ENCODE data around the gene PAQR4. TPM values are rescaled to one million over a fixed set of nuclear protein-coding genes. Genes with fewer than 3 reads are reported as not detected.

Gene PAQR4
- total and polyA plus RNA-seq, 9 donors, result 4.3 to 14.4 (median 9.1) TPM

DNA sequence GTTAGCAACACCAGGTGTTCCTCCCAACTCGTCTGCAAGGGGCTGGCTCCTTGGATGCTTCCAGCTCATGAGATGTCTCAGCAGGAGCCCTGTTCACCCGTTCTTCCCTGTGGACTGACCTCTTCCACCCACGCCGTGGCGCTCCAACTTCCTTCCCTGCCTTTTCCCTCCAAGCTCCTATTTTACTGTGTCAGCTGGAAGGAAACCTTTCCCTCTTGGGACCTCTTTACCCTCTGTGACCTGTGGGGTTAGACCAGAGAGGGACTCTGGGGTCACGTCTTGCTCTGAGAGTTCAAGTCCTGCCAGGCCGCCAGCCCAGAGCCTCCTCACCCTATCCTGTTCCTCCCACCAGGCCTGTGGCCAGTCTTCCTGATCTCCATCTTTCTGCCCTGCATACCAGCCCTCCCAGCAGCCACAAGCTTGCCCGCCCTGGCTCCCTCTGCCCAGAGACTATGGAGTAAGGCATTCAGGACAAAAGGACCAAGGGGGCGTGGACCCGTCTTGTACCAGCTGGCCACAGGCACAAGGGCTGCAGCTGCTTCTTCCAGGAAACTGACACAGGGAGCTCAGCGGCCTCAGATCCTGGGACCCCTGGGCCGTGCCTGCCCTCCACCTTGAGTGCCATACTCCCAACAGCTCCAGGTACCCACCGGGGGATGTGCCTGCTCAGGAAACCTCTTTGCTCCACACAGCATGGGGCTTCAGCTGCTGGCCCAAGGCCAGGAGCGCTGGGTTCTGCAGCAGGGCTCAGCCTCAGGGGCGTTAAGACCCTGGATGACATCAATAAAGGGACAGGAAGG lies 3.0 kb downstream of the PAQR4 start:
- H3K27ac ChIP-seq (ENCODE audit: low read length), result no peak overlapping the region
- no peak for DNase-seq
- H3K4me3 ChIP-seq (ENCODE audit: low read length), result no peak overlapping the region
- 67% methylated on average over 13 of the region's 15 CpGs for WGBS (ENCODE audit: insufficient coverage)
- H3K27me3 ChIP-seq (ENCODE audit: control insufficient read depth, insufficient read depth, low read length), result peaks cover 20% of the 10 kb centered on the region
- H3K4me1 ChIP-seq (ENCODE audit: control insufficient read depth, insufficient read depth, low read length), result peaks cover 46% of the 10 kb centered on the region
- H3K36me3 ChIP-seq (ENCODE audit: control insufficient read depth, insufficient read depth, low read length), result peaks cover 29% of the 10 kb centered on the region
- no peaks in the 10 kb centered on the region for H3K9me3 ChIP-seq (replicated peaks; ENCODE audit: control insufficient read depth, low read depth, low read length)

DNA sequence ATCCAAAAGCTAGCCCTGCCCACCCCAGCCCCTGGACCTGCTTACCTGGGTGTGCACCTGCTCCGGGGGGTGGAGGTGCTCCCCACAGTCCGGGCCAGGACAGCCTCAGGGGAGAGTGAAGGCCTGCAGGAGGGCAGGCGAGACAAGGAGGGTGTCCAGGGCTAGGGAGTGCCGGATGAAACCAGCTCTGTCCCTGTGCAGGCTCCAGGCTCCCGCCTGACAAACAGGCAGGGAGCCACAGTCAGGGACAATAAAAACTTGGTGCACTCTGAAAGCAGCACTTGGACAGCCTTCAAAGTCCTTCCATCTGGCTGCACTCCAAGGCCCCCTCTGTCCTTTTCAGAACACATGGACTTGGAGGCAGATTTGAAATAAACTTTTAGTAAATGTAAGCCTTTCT lies 3.9 kb downstream of the PAQR4 start:
- no peak for DNase-seq
- peaks cover 11% of the 10 kb centered on the region for H3K27me3 ChIP-seq (ENCODE audit: control insufficient read depth, insufficient read depth, low read length)
- peaks cover 29% of the 10 kb centered on the region for H3K36me3 ChIP-seq (ENCODE audit: control insufficient read depth, insufficient read depth, low read length)
- H3K4me3 ChIP-seq (ENCODE audit: low read length), result no peak overlapping the region
- peaks cover 40% of the 10 kb centered on the region for H3K4me1 ChIP-seq (ENCODE audit: control insufficient read depth, insufficient read depth, low read length)
- WGBS (ENCODE audit: insufficient coverage), result 48% methylated on average over 3 of the region's 5 CpGs
- H3K27ac ChIP-seq (ENCODE audit: low read length), result no peak overlapping the region
- H3K9me3 ChIP-seq (replicated peaks; ENCODE audit: control insufficient read depth, low read depth, low read length), result no peaks in the 10 kb centered on the region

DNA sequence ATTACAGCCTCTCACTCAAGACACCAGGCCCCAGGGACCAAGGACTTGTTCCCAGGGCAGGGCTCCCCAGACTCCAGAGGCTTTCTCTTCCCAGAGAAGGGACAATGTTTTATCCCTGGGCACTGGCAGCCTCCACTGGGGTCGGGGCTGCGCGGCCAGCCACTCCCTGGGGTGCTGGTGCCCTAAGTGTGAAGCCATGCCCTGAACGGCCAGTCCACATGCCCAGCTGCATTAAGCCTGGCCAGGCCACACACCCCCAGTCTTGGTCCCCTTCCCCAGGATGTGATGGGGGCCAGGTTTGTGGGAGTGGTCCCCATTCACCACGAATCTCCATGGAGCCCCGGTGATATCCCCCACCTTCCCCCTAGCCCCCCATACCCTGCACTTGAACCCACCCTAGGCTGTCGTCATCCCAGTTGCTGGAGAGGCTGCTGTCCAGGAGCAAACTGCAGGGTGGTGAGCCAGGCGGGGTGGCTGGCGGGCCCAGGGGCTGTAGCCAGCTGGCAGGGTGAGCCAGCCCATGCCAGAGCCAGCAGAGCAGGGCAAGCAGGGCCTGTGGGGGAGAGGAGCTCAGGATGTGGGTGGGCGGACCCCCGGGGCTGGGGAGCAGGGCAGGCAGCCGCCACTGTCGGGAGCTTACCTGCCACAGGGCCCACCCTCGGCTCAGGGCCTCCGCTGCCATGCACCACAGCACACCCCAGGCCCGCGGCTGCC lies 4.6 kb downstream of the PAQR4 start:
- peaks cover 4% of the 10 kb centered on the region for H3K27me3 ChIP-seq (ENCODE audit: control insufficient read depth, insufficient read depth, low read length)
- peaks cover 34% of the 10 kb centered on the region for H3K4me1 ChIP-seq (ENCODE audit: control insufficient read depth, insufficient read depth, low read length)
- H3K36me3 ChIP-seq (ENCODE audit: control insufficient read depth, insufficient read depth, low read length), result peaks cover 29% of the 10 kb centered on the region
- 79% methylated on average over 15 of the region's 17 CpGs for WGBS (ENCODE audit: insufficient coverage)
- H3K9me3 ChIP-seq (replicated peaks; ENCODE audit: control insufficient read depth, low read depth, low read length), result no peaks in the 10 kb centered on the region
- no peak for DNase-seq
- no peak overlapping the region for H3K27ac ChIP-seq (ENCODE audit: low read length)
- H3K4me3 ChIP-seq (ENCODE audit: low read length), result no peak overlapping the region

DNA sequence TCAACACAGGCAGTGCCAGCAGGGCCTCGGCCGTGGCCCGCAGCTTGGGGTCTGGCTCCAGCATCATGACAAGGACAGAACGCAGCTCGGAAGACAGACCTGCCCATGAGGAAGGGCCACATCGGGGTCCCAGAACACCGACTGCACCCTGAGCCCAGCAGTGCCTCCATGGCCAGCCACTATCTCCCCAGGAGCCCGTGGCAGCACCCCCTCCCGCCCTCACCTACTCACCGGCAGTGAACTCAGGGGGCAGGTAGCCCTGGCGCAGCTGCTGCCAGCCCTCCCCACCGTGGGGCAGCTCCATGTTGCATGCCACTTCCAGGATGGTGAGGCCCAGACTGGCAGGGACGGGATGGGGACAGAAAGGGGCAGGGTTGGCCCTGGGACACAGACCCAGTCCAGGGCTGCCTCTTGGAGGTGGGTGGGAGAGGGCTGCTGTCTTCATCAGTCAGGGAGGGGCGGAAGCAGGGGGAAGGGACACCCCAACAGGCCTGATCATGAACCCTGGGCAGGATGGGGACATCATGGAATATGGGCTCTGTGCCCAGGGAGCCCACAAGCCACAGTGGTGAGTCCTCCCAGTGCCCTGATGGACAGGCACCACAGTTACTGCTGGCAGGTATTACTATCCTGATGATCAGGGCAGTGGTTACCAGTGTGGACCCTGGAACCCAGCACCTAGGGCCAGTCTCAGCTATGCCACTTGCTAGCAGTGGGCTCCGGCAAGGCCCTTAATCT lies 5.3 kb downstream of the PAQR4 start:
- H3K4me3 ChIP-seq (ENCODE audit: low read length), result no peak overlapping the region
- peaks cover 3% of the 10 kb centered on the region for H3K27me3 ChIP-seq (ENCODE audit: control insufficient read depth, insufficient read depth, low read length)
- WGBS (ENCODE audit: insufficient coverage), result 93% methylated on average over 15 of the region's 15 CpGs
- no peaks in the 10 kb centered on the region for H3K9me3 ChIP-seq (replicated peaks; ENCODE audit: control insufficient read depth, low read depth, low read length)
- H3K27ac ChIP-seq (ENCODE audit: low read length), result no peak overlapping the region
- peaks cover 29% of the 10 kb centered on the region for H3K36me3 ChIP-seq (ENCODE audit: control insufficient read depth, insufficient read depth, low read length)
- no peak for DNase-seq
- peaks cover 36% of the 10 kb centered on the region for H3K4me1 ChIP-seq (ENCODE audit: control insufficient read depth, insufficient read depth, low read length)

DNA sequence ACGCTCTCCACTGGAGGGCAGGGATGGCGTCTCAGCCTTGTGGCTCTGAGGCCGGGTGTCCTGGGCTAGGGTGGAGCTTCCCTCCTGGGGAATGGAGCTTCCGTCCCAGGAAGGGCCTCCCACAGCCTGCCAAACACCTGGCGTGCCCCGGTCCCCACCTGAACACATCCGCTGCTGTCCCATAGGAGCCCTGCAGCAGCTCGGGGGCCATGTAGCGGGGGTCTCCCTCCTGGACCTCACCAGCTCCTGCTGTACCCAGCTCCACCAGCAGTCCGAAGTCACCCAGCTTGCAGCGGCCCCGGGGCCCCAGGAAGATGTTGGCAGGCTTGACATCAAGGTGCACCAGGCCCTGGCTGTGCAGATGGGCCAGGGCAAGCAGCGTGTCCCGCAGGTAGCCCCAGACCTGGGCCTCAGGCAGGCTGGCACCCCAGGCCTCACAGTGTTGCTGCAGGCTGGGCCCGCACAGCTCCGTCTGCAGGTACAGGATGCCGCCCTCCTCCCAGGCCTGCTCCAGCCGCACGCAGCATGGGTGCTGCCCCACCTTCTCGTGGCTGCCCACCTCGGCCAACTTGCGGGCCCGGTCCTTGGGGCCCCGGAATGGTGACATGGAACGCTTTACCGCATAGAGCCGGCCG lies 6.1 kb downstream of the PAQR4 start:
- 90% methylated on average over 28 of the region's 28 CpGs for WGBS (ENCODE audit: insufficient coverage)
- Histone ChIP-seq H3K9me3 (replicated peaks; ENCODE audit: control insufficient read depth, low read depth, low read length) (no peaks in the 10 kb centered on the region), H3K27me3 (ENCODE audit: control insufficient read depth, insufficient read depth, low read length) (peaks cover 3% of the 10 kb centered on the region), H3K27ac (ENCODE audit: low read length) (no peak overlapping the region), H3K4me3 (ENCODE audit: low read length) (no peak overlapping the region), H3K4me1 (ENCODE audit: control insufficient read depth, insufficient read depth, low read length) (peaks cover 33% of the 10 kb centered on the region), H3K36me3 (ENCODE audit: control insufficient read depth, insufficient read depth, low read length) (peaks cover 29% of the 10 kb centered on the region)
- no peak for DNase-seq

DNA sequence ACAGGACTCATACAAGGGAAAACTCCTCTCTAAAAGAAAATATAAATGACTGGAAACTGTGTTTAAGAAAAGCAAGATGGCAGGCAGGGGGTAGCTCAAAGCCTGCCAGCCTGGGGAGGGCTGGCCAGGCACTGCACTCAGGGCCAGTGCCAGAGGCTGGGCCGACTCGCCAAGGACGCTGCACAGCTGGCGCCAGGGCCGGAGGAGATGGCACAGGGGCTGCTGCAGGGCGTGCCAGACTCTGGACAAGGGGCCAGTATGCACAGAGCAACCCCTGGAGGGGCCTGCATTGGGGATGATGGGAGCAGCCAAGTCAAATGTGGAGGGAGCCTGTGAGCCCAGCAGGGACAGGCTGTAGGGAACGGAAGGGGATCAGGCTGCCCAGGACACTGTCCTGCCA lies 7.1 kb downstream of the PAQR4 start:
- H3K36me3 ChIP-seq (ENCODE audit: control insufficient read depth, insufficient read depth, low read length), result peaks cover 29% of the 10 kb centered on the region
- peaks cover 36% of the 10 kb centered on the region for H3K4me1 ChIP-seq (ENCODE audit: control insufficient read depth, insufficient read depth, low read length)
- WGBS (ENCODE audit: insufficient coverage), result 84% methylated on average over 7 of the region's 7 CpGs
- no peaks in the 10 kb centered on the region for H3K27me3 ChIP-seq (ENCODE audit: control insufficient read depth, insufficient read depth, low read length)
- no peak overlapping the region for H3K4me3 ChIP-seq (ENCODE audit: low read length)
- no peak overlapping the region for H3K27ac ChIP-seq (ENCODE audit: low read length)
- H3K9me3 ChIP-seq (replicated peaks; ENCODE audit: control insufficient read depth, low read depth, low read length), result no peaks in the 10 kb centered on the region
- DNase-seq, result no peak

DNA sequence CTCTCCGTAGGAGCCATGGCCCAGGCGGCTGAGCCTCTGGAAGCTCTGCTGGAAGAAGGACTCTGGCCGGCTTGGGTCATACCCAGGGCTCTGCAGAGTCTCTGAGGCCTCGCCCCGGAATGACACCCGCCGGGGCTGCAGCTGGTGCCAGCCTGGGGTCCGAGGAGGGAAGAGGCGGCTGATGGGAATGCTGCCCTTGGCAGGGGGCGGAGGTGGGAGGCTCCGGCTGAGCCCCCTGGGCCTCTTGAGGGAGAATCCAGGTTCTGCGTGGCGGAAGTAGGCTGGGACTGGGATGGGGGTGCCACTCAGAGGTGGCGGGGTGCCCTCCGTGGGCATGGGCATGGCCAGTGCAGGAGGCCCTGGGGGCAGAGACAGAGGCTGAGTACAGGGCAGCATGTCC lies 7.5 kb downstream of the PAQR4 start:
- no peak for DNase-seq
- 92% methylated on average over 13 of the region's 15 CpGs for WGBS (ENCODE audit: insufficient coverage)
- no peak overlapping the region for H3K27ac ChIP-seq (ENCODE audit: low read length)
- H3K9me3 ChIP-seq (replicated peaks; ENCODE audit: control insufficient read depth, low read depth, low read length), result no peaks in the 10 kb centered on the region
- peaks cover 38% of the 10 kb centered on the region for H3K4me1 ChIP-seq (ENCODE audit: control insufficient read depth, insufficient read depth, low read length)
- no peak overlapping the region for H3K4me3 ChIP-seq (ENCODE audit: low read length)
- peaks cover 24% of the 10 kb centered on the region for H3K36me3 ChIP-seq (ENCODE audit: control insufficient read depth, insufficient read depth, low read length)
- H3K27me3 ChIP-seq (ENCODE audit: control insufficient read depth, insufficient read depth, low read length), result no peaks in the 10 kb centered on the region

DNA sequence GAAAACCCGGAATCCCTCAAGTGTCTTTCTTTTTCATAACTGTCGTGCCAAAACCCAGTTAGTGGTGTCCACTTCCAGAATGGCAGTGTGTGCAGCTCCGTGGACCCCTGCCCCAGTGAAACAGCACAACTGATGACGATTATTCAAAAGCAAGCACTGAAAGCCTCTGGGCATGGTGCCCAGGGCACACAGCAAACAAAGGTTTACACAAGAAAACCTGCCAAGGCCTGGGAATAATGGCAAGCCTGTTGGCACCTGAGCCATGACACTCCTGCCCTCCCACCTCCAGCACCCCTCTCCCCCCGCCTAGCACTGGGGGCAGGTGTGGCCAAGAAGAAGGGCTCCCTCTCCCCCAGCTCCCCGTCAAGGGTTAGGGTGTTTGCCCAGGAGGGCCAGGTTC lies 8.3 kb downstream of the PAQR4 start:
- H3K4me3 ChIP-seq (ENCODE audit: low read length), result no peak overlapping the region
- WGBS (ENCODE audit: insufficient coverage), result 88% methylated on average over 4 of the region's 6 CpGs
- peaks cover 23% of the 10 kb centered on the region for H3K36me3 ChIP-seq (ENCODE audit: control insufficient read depth, insufficient read depth, low read length)
- H3K27ac ChIP-seq (ENCODE audit: low read length), result no peak overlapping the region
- H3K4me1 ChIP-seq (ENCODE audit: control insufficient read depth, insufficient read depth, low read length), result peaks cover 31% of the 10 kb centered on the region
- no peak for DNase-seq
- no peaks in the 10 kb centered on the region for H3K9me3 ChIP-seq (replicated peaks; ENCODE audit: control insufficient read depth, low read depth, low read length)
- no peaks in the 10 kb centered on the region for H3K27me3 ChIP-seq (ENCODE audit: control insufficient read depth, insufficient read depth, low read length)

DNA sequence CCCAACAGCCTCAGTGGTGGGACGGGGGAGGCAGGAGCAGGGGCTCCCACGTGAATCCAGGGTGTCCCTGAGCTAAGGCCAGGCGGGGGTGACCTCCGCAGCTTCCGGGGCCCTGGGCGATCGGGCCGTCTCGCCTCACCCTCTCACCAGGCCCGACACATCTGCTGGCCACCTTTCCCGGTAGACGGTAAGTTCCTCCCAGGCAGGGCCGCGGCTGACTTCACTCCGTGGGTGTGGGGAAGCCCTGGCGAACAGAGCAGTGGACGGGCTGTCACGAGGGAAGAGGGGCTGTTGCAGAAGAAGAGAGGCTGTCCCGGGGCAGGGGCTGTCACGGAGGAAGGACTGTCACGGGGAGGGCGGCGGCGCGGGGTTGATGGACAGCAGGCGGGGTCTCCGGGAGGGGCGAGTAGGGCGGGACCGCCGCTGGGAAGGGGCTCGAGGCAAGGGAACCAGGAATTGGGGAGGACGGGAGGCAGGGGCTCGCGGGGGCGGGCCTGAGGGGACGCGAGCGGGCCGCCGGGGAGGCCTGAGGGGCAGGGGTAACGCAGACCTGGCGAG lies 10.6 kb downstream of the PAQR4 start:
- no peak for DNase-seq
- Histone ChIP-seq H3K4me1 (ENCODE audit: control insufficient read depth, insufficient read depth, low read length) (peaks cover 30% of the 10 kb centered on the region), H3K27me3 (ENCODE audit: control insufficient read depth, insufficient read depth, low read length) (peaks cover 2% of the 10 kb centered on the region), H3K4me3 (ENCODE audit: low read length) (peak overlapping the region; percentile 74), H3K36me3 (ENCODE audit: control insufficient read depth, insufficient read depth, low read length) (peaks cover 12% of the 10 kb centered on the region), H3K9me3 (replicated peaks; ENCODE audit: control insufficient read depth, low read depth, low read length) (no peaks in the 10 kb centered on the region), H3K27ac (ENCODE audit: low read length) (no peak overlapping the region)
- 3% methylated on average over 32 of the region's 43 CpGs for WGBS (ENCODE audit: insufficient coverage)
